Activated T-helper 17 cell treated with anti-CD3 and anti-CD28 coated beads, Interleukin-2, amount 50 U/mL, for 72 hours (primary cell): ENCODE results near the gene EGR2. TPM values are rescaled to one million over a fixed set of nuclear protein-coding genes. Genes with fewer than 3 reads are reported as not detected.

Experiments used
- ATAC-seq: fragments of 150-1000 bp; cut with Tn5 transposase; replicated peaks from 2 replicates; pipeline ENCODE4 v1.10.0; 2021; ENCODE audit warnings: mild to moderate bottlenecking, moderate library complexity
- H3K27ac Mint-ChIP-seq: one replicate; pipeline ENCODE4 v1.8.0; 2022; ENCODE audit warnings: mixed read lengths
- H3K27me3 Mint-ChIP-seq: one replicate; pipeline ENCODE4 v1.8.0; 2022; ENCODE audit warnings: mixed read lengths
- H3K36me3 Mint-ChIP-seq: one replicate; pipeline ENCODE4 v1.8.0; 2022; ENCODE audit warnings: low read depth, mild to moderate bottlenecking, mixed read lengths
- H3K4me1 Mint-ChIP-seq: one replicate; pipeline ENCODE4 v1.8.0; 2022; ENCODE audit warnings: mixed read lengths
- H3K4me3 Mint-ChIP-seq: one replicate; pipeline ENCODE4 v1.8.0; 2022; ENCODE audit warnings: mild to moderate bottlenecking, mixed read lengths
- H3K9me3 Mint-ChIP-seq: one replicate; pipeline ENCODE4 v1.8.0; 2022; ENCODE audit warnings: mixed read lengths
- total RNA-seq, 2 donors: library from RNA; stranded (reverse); gene quantifications; one replicate each; pipeline ENCODE4 v1.2.3, GENCODE V29; 2022

Gene EGR2
- total RNA-seq, 2 donors from 2014 or later, result 5.5 to 94.4 TPM

GRCh38 chr10:62763155-62763554 lies 53.0 kb downstream of the EGR2 start:
- no peaks in the 10 kb centered on the region for H3K27me3 Mint-ChIP-seq
- H3K27ac Mint-ChIP-seq, result no peak overlapping the region
- no peak overlapping the region for H3K4me3 Mint-ChIP-seq
- H3K36me3 Mint-ChIP-seq, result no peaks in the 10 kb centered on the region
- H3K4me1 Mint-ChIP-seq, result no peaks in the 10 kb centered on the region
- ATAC-seq, result no peak
- no peaks in the 10 kb centered on the region for H3K9me3 Mint-ChIP-seq

Other genes starting within 250 kb of the EGR2 start
- 10 to 100 TPM; 11.5 to 15.4 TPM for gene ADO, start 11.6 kb downstream of the EGR2 start, total RNA-seq